Prostate gland (tissue), 2 donors: ENCODE measurements around the gene NCAPG2. TPM values are rescaled to one million over a fixed set of nuclear protein-coding genes. Genes with fewer than 3 reads are reported as not detected.

ENCODE experiments used
- DNase-seq: peaks from one replicate; pipeline ENCODE4 v3.0.0-alpha.2; 2019; ENCODE audit warnings: low spot score
- H3K27ac ChIP-seq, 2 donors: fragments of 200-600 bp; sonication (generic); 2 replicates each; pipeline ENCODE4 v1.5.1; 2017 to 2019
- H3K27me3 ChIP-seq: fragments of 200-600 bp; sonication (generic); replicated peaks from 2 replicates; pipeline ENCODE4 v1.5.1; 2019; ENCODE audit not compliant: insufficient read depth
- H3K36me3 ChIP-seq, 2 donors: fragments of 200-600 bp; sonication (generic); 1 replicate in 1 of 2; 2 replicates in 1 of 2; pipeline versions ENCODE4 v1.5.1 to v1.8.1; 2017 to 2019
- H3K4me1 ChIP-seq: fragments of 200-600 bp; sonication (generic); replicated peaks from 2 replicates; pipeline ENCODE4 v1.5.1; 2019
- H3K4me3 ChIP-seq, 2 donors: fragments of 200-600 bp; sonication (generic); 2 replicates each; pipeline ENCODE4 v1.5.1; 2017 to 2019
- H3K9me3 ChIP-seq: fragments of 200-600 bp; sonication (generic); 2 replicates; pipeline ENCODE4 v1.5.1; 2017
- POLR2A ChIP-seq: fragments of 450-650 bp; IDR thresholded peaks from one replicate; pipeline ENCODE4 v1.6.1; 2016; ENCODE audit warnings: antibody characterized with exemption, mild to moderate bottlenecking
- POLR2AphosphoS5 ChIP-seq: sonication (generic); formaldehyde crosslinking; IDR thresholded peaks from one replicate; pipeline ENCODE4 v1.6.1; 2017; ENCODE audit warnings: antibody characterized with exemption
- WGBS: methylation state at CpG from one replicate; pipeline ENCODE4 v1.1.5; 2018; 5-methylcytosine and 5-hydroxymethylcytosine counted together
- intact Hi-C: fragments of 100-400 bp; cut with DNase I; formaldehyde crosslinking; loops from one replicate; pipeline ENCODE4 v1.14.2; 2022
- total RNA-seq, 2 donors: library from RNA; depleted of rRNA; stranded (reverse); fragments of >200 nt; gene quantifications; one replicate each; pipeline ENCODE4 v1.1.0, GENCODE V29; 2016
- TF ChIP-seq, protein P1 (sequence below), 4 experiments: fragments of 200-600 bp in 2 of 4; fragments of 450-650 bp in 2 of 4; sonication (generic) in 2 of 4; IDR thresholded peaks; 1 replicate in 3 of 4; 2 replicates in 1 of 4; pipeline ENCODE4 v1.5.1; 2016 to 2019; ENCODE audit warnings: antibody characterized with exemption in 4 of 4, mild to moderate bottlenecking in 2 of 4, moderate library complexity in 2 of 4

The NCAPG2 gene
- total RNA-seq, 2 donors from 2014 or later = 7.9 to 11.9 TPM

DNA sequence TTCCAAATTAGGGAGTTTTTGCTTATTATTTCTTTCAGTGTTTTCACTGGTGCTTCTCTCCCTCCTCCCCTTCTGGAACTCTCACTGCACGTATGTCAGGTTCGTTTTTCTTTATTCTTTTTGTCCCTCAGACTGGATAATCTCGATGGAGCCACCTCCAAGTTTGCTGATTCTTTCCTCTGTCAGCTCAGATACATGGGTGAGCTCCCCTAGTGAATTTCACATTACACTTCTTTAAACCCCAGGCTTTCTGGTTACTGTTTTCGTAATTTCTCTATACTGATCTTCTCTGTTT, 20.8 kb upstream of the NCAPG2 start:
- Histone ChIP-seq H3K4me3 (no peak overlapping the region), H3K9me3 (no peaks in the 10 kb centered on the region), H3K4me1 (no peaks in the 10 kb centered on the region), H3K27me3 (no peaks in the 10 kb centered on the region), H3K27ac (no peak overlapping the region), H3K36me3 (no peaks in the 10 kb centered on the region)
- intact Hi-C loops = no loop called here
- no peak for TF ChIP-seq POLR2AphosphoS5
- no peak for TF ChIP-seq POLR2A
- TF ChIP-seq, protein P1, sequence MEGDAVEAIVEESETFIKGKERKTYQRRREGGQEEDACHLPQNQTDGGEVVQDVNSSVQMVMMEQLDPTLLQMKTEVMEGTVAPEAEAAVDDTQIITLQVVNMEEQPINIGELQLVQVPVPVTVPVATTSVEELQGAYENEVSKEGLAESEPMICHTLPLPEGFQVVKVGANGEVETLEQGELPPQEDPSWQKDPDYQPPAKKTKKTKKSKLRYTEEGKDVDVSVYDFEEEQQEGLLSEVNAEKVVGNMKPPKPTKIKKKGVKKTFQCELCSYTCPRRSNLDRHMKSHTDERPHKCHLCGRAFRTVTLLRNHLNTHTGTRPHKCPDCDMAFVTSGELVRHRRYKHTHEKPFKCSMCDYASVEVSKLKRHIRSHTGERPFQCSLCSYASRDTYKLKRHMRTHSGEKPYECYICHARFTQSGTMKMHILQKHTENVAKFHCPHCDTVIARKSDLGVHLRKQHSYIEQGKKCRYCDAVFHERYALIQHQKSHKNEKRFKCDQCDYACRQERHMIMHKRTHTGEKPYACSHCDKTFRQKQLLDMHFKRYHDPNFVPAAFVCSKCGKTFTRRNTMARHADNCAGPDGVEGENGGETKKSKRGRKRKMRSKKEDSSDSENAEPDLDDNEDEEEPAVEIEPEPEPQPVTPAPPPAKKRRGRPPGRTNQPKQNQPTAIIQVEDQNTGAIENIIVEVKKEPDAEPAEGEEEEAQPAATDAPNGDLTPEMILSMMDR (IDR thresholded peaks at IDR 0.05) = no peak
- no peak for DNase-seq
- WGBS = 84% methylated on average over 4 of the region's 4 CpGs

DNA sequence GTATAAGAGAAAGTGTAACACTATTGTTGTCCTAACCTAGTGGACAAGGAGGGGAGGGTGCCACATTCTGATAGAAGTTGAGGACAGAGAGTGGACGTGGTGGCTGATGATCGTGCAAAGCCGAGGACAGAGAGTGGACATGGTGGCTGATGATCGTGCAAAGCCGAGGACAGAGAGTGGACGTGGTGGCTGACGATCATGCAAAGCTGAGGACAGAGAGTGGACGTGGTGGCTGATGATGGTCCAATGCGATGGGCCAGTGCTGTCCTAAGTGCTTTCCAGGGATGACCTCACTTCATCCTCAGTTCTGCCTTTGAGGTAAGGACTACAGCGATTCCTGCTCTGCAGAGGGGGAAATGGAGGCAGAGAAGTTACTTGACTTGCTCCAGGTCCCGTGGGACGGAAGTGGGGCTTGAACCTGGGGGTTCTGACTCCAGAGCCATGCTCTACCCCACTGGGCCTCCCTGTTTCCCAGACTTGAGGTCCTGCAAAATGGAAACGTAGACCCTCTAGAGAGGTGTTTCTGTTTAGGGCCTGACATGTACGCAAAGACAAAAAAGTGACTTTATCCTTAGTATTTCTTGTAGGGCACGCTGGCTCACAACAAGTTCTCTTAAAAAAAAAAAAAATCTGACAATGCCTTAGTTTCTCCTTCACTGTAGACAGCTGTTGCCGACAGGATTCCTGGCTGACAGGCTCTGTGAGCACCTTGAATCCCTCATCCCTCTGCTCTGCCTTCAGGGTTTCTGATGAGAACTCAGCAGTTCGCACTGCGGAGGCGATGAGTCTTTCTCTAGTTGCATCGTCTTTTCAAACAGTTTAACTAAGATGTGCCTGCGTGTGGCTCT, 20.3 kb upstream of the NCAPG2 start:
- TF ChIP-seq POLR2AphosphoS5 = no peak

DNA sequence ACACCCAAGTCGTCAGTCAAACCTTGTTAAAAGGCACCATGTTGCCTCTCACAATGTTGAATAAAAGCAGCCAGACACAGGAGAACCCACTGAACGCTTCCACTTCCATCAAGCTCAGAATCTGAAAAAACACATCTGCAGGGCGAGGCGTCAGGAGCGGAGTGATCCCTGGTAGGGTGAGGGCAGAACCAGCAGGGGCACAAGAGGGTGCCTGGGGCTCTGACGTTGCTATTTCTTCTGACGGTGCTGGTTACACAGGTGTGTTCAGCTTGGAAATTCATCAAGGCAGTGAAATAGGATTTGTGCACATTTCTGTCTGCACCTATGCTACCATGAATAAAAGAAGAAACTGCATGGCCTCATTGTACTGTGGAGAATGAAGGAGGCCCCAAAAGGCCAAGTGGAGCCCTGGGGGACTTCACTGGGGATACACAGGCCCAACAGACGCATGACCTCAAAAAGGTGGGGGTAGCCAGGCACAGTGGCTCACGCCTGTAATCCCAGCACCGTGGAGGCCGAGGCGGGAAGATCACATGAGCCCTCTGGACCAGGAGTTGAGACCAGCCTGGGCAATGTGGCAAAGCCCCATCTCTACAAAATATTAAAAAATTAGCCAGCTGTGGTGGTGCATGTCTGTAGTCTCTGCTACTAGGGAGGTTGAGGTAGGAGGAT, 19.2 kb upstream of the NCAPG2 start:
- intact Hi-C loops = no loop called here
- WGBS = 78% methylated on average over 12 of the region's 12 CpGs

More for the DNA sequence above, 20.3 kb upstream of the NCAPG2 start:
- Histone ChIP-seq H3K9me3 (no peaks in the 10 kb centered on the region), H3K4me1 (no peaks in the 10 kb centered on the region), H3K27ac (no peak overlapping the region), H3K4me3 (no peak overlapping the region), H3K27me3 (no peaks in the 10 kb centered on the region), H3K36me3 (no peaks in the 10 kb centered on the region)
- intact Hi-C loops = no loop called here
- 85% methylated on average over 21 of the region's 21 CpGs for WGBS
- DNase-seq = no peak

DNA sequence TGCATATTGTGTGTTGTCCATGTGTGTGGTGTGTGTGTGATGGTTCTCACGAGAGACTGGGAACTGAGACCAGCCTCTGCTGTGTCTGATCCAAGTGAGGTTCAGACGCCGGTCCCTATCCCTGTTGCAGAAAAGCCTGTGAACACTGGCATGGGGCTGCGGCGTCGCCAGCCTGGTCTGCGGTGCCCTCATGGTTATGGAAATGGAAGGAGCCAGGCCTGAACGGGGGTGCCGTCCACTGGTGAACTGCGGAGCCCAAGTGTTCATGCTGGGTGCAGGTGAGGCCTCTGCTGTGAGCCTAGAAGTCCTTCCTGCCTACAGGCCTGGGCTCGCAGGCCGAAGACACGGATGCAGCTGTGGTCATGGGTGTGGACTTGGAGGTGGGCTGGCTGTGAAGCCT, 18.7 kb upstream of the NCAPG2 start:
- intact Hi-C loops = no loop called here
- TF ChIP-seq, protein P1 (IDR thresholded peaks at IDR 0.05) = no peak
- TF ChIP-seq POLR2A (no peak), POLR2AphosphoS5 (no peak)
- no peaks in the 10 kb centered on the region for H3K4me1 ChIP-seq
- H3K36me3 ChIP-seq = no peaks in the 10 kb centered on the region
- 83% methylated on average over 13 of the region's 13 CpGs for WGBS
- H3K4me3 ChIP-seq = no peak overlapping the region
- H3K9me3 ChIP-seq = no peaks in the 10 kb centered on the region
- H3K27me3 ChIP-seq = no peaks in the 10 kb centered on the region
- no peak for DNase-seq
- H3K27ac ChIP-seq = no peak overlapping the region

More for the DNA sequence above, 19.2 kb upstream of the NCAPG2 start:
- Histone ChIP-seq H3K4me1 (no peaks in the 10 kb centered on the region), H3K36me3 (no peaks in the 10 kb centered on the region), H3K4me3 (no peak overlapping the region), H3K27me3 (no peaks in the 10 kb centered on the region), H3K27ac (no peak overlapping the region), H3K9me3 (no peaks in the 10 kb centered on the region)
- TF ChIP-seq POLR2A (no peak), POLR2AphosphoS5 (no peak)
- TF ChIP-seq, protein P1 (IDR thresholded peaks at IDR 0.05) = no peak
- DNase-seq = no peak

DNA sequence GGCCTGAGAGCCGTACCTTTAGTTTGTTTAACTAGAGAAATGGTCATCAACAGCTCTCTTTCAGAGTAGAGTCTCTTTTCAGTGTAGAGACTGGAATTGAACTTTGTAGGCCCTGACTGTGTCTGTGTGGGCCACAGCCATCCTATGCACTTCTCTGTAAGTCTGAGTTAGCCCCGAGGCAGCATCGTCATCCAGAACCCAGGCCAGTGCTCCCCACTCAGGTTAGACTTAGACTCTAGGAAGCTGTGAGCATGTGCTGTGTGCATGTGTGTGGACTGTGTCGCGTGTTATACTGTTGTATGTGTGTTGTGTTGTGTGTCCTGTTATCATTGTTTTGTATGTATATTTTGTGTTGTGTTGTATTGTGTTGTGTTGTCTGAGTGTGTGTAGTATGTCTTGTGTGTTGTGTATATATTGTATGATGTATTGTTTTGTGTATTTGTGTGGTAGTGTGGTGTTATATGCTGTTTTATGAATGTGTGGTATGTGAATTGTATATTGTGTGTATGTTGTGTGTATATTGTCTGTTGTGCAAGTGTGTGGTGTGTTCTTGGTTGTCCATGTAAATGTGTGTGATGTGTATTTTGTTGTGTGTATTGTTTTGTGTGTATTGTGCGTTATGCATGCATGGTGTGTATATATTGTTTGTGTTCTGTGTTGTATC, 18.1 kb upstream of the NCAPG2 start:
- intact Hi-C loops = no loop called here
- 92% methylated on average over 6 of the region's 6 CpGs for WGBS
- DNase-seq = no peak

More for the DNA sequence above, 18.1 kb upstream of the NCAPG2 start:
- H3K27ac ChIP-seq = no peak overlapping the region
- H3K9me3 ChIP-seq = no peaks in the 10 kb centered on the region
- TF ChIP-seq POLR2AphosphoS5 = no peak
- TF ChIP-seq, protein P1 (IDR thresholded peaks at IDR 0.05) = no peak
- no peak for TF ChIP-seq POLR2A
- H3K4me1 ChIP-seq = no peaks in the 10 kb centered on the region
- no peaks in the 10 kb centered on the region for H3K27me3 ChIP-seq
- H3K4me3 ChIP-seq = no peak overlapping the region
- H3K36me3 ChIP-seq = no peaks in the 10 kb centered on the region
